Type B pancreatic cell (in vitro differentiated cells): ENCODE measurements around the gene ITIH1. TPM values are rescaled to one million over a fixed set of nuclear protein-coding genes. Genes with fewer than 3 reads are reported as not detected.

Experiments used
- DNase-seq: peaks from one replicate; pipeline ENCODE4 v3.0.0; 2021; ENCODE audit warnings: mixed read lengths; ENCODE audit not compliant: unreplicated experiment; ENCODE audit errors: extremely low spot score
- H3K27ac Mint-ChIP-seq: 2 replicates; pipeline ENCODE4 v1.8.0; 2021; ENCODE audit warnings: mild to moderate bottlenecking, mixed read lengths
- H3K27me3 Mint-ChIP-seq: 2 replicates; pipeline ENCODE4 v1.8.0; 2021; ENCODE audit warnings: mixed read lengths
- H3K36me3 Mint-ChIP-seq: 2 replicates; pipeline ENCODE4 v1.8.0; 2021; ENCODE audit warnings: mixed read lengths
- H3K4me1 Mint-ChIP-seq: one replicate; pipeline ENCODE4 v1.8.0; 2021; ENCODE audit warnings: mixed read lengths; ENCODE audit not compliant: unreplicated experiment
- H3K4me3 Mint-ChIP-seq: 2 replicates; pipeline ENCODE4 v1.8.0; 2021; ENCODE audit warnings: mild to moderate bottlenecking, mixed read lengths
- H3K9me3 Mint-ChIP-seq: 2 replicates; pipeline ENCODE4 v1.8.0; 2021; ENCODE audit warnings: mixed read lengths
- CTCF ChIP-seq: fragments of 200-600 bp; sonication (generic); conservative IDR thresholded peaks from 2 replicates; pipeline ENCODE4 v1.5.0; 2021; ENCODE audit warnings: antibody characterized with exemption, mild to moderate bottlenecking
- total RNA-seq: library from RNA; stranded (reverse); gene quantifications from 2 replicates; pipeline ENCODE4 v1.2.1, GENCODE V29; 2021; ENCODE audit warnings: low replicate concordance

Gene ITIH1
- total RNA-seq, 1 donor from 2014 or later: 8.0 TPM

- H3K27me3 Mint-ChIP-seq: peaks cover 15% of the 10 kb centered on the region
- H3K4me3 Mint-ChIP-seq: no peak overlapping the region
- H3K27ac Mint-ChIP-seq: no peak overlapping the region
- H3K4me1 Mint-ChIP-seq: no peaks in the 10 kb centered on the region
- no peaks in the 10 kb centered on the region for H3K36me3 Mint-ChIP-seq
- TF ChIP-seq CTCF: no peak
- no peak for DNase-seq
- H3K9me3 Mint-ChIP-seq: no peaks in the 10 kb centered on the region
These were observed 9.2 kb downstream of the ITIH1 start for GRCh38 chr3:52786330-52787215.

GRCh38 chr3:52787246-52787645 is 9.8 kb downstream of the ITIH1 start:
- Mint-ChIP-seq H3K27me3 (peaks cover 8% of the 10 kb centered on the region), H3K9me3 (no peaks in the 10 kb centered on the region)

GRCh38 chr3:52787672-52788625 is 10.6 kb downstream of the ITIH1 start:
- peaks cover 2% of the 10 kb centered on the region for H3K27me3 Mint-ChIP-seq
- no peak overlapping the region for H3K4me3 Mint-ChIP-seq
- H3K9me3 Mint-ChIP-seq: no peaks in the 10 kb centered on the region
- no peaks in the 10 kb centered on the region for H3K36me3 Mint-ChIP-seq
- no peak overlapping the region for H3K27ac Mint-ChIP-seq
- TF ChIP-seq CTCF: no peak
- DNase-seq: no peak
- no peaks in the 10 kb centered on the region for H3K4me1 Mint-ChIP-seq

More at GRCh38 chr3:52787246-52787645, 9.8 kb downstream of the ITIH1 start:
- no peak for DNase-seq
- H3K4me1 Mint-ChIP-seq: no peaks in the 10 kb centered on the region
- no peaks in the 10 kb centered on the region for H3K36me3 Mint-ChIP-seq
- H3K4me3 Mint-ChIP-seq: no peak overlapping the region
- TF ChIP-seq CTCF: no peak
- H3K27ac Mint-ChIP-seq: no peak overlapping the region

- Mint-ChIP-seq H3K9me3 (no peaks in the 10 kb centered on the region), H3K36me3 (no peaks in the 10 kb centered on the region), H3K27me3 (peaks cover 2% of the 10 kb centered on the region), H3K4me3 (no peak overlapping the region), H3K27ac (no peak overlapping the region), H3K4me1 (peaks cover 3% of the 10 kb centered on the region)
- no peak for TF ChIP-seq CTCF
- DNase-seq: no peak
These were observed 11.7 kb downstream of the ITIH1 start for GRCh38 chr3:52788890-52789745.

- no peaks in the 10 kb centered on the region for H3K36me3 Mint-ChIP-seq
- H3K9me3 Mint-ChIP-seq: no peaks in the 10 kb centered on the region
- TF ChIP-seq CTCF: no peak
- H3K27ac Mint-ChIP-seq: no peak overlapping the region
- H3K27me3 Mint-ChIP-seq: peaks cover 2% of the 10 kb centered on the region
- no peak for DNase-seq
- H3K4me1 Mint-ChIP-seq: peaks cover 8% of the 10 kb centered on the region
- H3K4me3 Mint-ChIP-seq: no peak overlapping the region
These were observed 12.3 kb downstream of the ITIH1 start for GRCh38 chr3:52789746-52790040.
